ENCODE measurements around the gene GPC6.

GPC6 gene

GRCh38 chr13:94399812-94400211, 1173.2 kb downstream of the GPC6 start:
- DNase-seq, result no peak

- DNase-seq, result no peak
These were observed 1174.3 kb downstream of the GPC6 start for GRCh38 chr13:94400874-94401273.

GRCh38 chr13:94408314-94409036, 1181.9 kb downstream of the GPC6 start:
- no peak for DNase-seq

- no peak for DNase-seq
These were observed 1185.1 kb downstream of the GPC6 start for GRCh38 chr13:94411747-94412146.

- no peak for DNase-seq
These were observed 1186.4 kb downstream of the GPC6 start for GRCh38 chr13:94412870-94413597.

- DNase-seq, result no peak
These were observed 1187.0 kb downstream of the GPC6 start for GRCh38 chr13:94413598-94413944.

GRCh38 chr13:94414141-94414540, 1187.5 kb downstream of the GPC6 start:
- DNase-seq, result no peak

GRCh38 chr13:94414708-94415107, 1188.1 kb downstream of the GPC6 start:
- no peak for DNase-seq

- no peak for DNase-seq
These were observed 1189.1 kb downstream of the GPC6 start for GRCh38 chr13:94415500-94416237.

GRCh38 chr13:94416454-94417080, 1190.0 kb downstream of the GPC6 start:
- DNase-seq, result no peak

GRCh38 chr13:94417294-94417693, 1190.7 kb downstream of the GPC6 start:
- no peak for DNase-seq

- DNase-seq, result peak; percentile 30
These were observed 1192.8 kb downstream of the GPC6 start for GRCh38 chr13:94419304-94419924.

- no peak for DNase-seq
These were observed 1193.3 kb downstream of the GPC6 start for GRCh38 chr13:94419925-94420305.

GRCh38 chr13:94427313-94427953, 1200.8 kb downstream of the GPC6 start:
- DNase-seq, result no peak

- no peak for DNase-seq
These were observed 1205.0 kb downstream of the GPC6 start for GRCh38 chr13:94431574-94431973.

GRCh38 chr13:94431987-94432386, 1205.4 kb downstream of the GPC6 start:
- no peak for DNase-seq

- DNase-seq, result no peak
These were observed 1206.7 kb downstream of the GPC6 start for GRCh38 chr13:94433055-94433961.

GRCh38 chr13:94435604-94436226, 1209.1 kb downstream of the GPC6 start:
- no peak for DNase-seq

GRCh38 chr13:94444826-94445225, 1218.2 kb downstream of the GPC6 start:
- no peak for DNase-seq

- no peak for DNase-seq
These were observed 1227.7 kb downstream of the GPC6 start for GRCh38 chr13:94454334-94454733.

- DNase-seq, result peak; percentile 3
These were observed 1228.3 kb downstream of the GPC6 start for GRCh38 chr13:94454906-94455305.
